ENCODE data around the gene AAK1.

- no peak for TF ChIP-seq CTCF (IDR thresholded peaks at IDR 0.05; ENCODE audit: low read depth, low read length)
- no peak for TF ChIP-seq EZH2phosphoT487 (IDR thresholded peaks at IDR 0.05; ENCODE audit: low read depth)
Observed at GRCh38 chr2:69434753-69435152, 208.8 kb downstream of the AAK1 start.

All from OCI-LY3 (cell line).